HEK293 (cell line): ENCODE results near the gene ENDOU.
A peak's percentile ranks its signal among the peaks of the same experiment; 100 is the strongest.

Experiments
- KLF1 ChIP-seq: fragments of 450-650 bp; formaldehyde crosslinking; IDR thresholded peaks from 2 replicates; pipeline ENCODE4 v1.5.1; 2016; ENCODE audit warnings: missing biosample characterization, missing genetic modification characterization
- ZBTB7A ChIP-seq: fragments of 450-650 bp; formaldehyde crosslinking; IDR thresholded peaks from 2 replicates; pipeline ENCODE4 v1.5.1; 2016; ENCODE audit warnings: low read depth, missing biosample characterization, missing genetic modification characterization
- ZBTB8A ChIP-seq: fragments of 450-650 bp; formaldehyde crosslinking; IDR thresholded peaks from 2 replicates; pipeline ENCODE4 v1.5.1; 2016; ENCODE audit warnings: missing biosample characterization, missing genetic modification characterization
- ZNF19 ChIP-seq: fragments of 450-650 bp; formaldehyde crosslinking; IDR thresholded peaks from 2 replicates; pipeline ENCODE4; 2016; ENCODE audit warnings: missing biosample characterization, missing genetic modification characterization, low read depth
- ZNF274 ChIP-seq, 2 experiments: fragments of 200-500 bp in 1 of 2; fragments of 450-650 bp in 1 of 2; sonication (Bioruptor generic) in 1 of 2; formaldehyde crosslinking in 1 of 2; IDR thresholded peaks; 2 replicates each; pipeline versions ENCODE4 v1.5.1 to v1.6.1; 2014 to 2016; ENCODE audit warnings: borderline replicate concordance in 1 of 2, inconsistent platforms in 1 of 2, low read length in 1 of 2, missing biosample characterization in 1 of 2, missing genetic modification characterization in 1 of 2
- ZNF404 ChIP-seq: fragments of 450-650 bp; formaldehyde crosslinking; IDR thresholded peaks from 2 replicates; pipeline ENCODE4 v1.5.1; 2017; ENCODE audit warnings: missing biosample characterization, missing genetic modification characterization
- ZNF501 ChIP-seq: fragments of 450-650 bp; formaldehyde crosslinking; IDR thresholded peaks from 2 replicates; pipeline ENCODE4 v1.5.1; 2016; ENCODE audit warnings: missing biosample characterization, missing genetic modification characterization
- ZNF530 ChIP-seq: fragments of 450-650 bp; formaldehyde crosslinking; IDR thresholded peaks from 2 replicates; pipeline ENCODE4 v1.5.1; 2016; ENCODE audit warnings: low read depth, missing biosample characterization, missing genetic modification characterization
- ZNF654 ChIP-seq: fragments of 450-650 bp; formaldehyde crosslinking; IDR thresholded peaks from 2 replicates; pipeline ENCODE4 v1.5.1; 2016; ENCODE audit warnings: low read depth, missing biosample characterization, missing genetic modification characterization
- ZNF670 ChIP-seq: fragments of 450-650 bp; formaldehyde crosslinking; IDR thresholded peaks from 2 replicates; pipeline ENCODE4 v1.5.1; 2016; ENCODE audit warnings: missing biosample characterization, missing genetic modification characterization, low read depth
- ZNF792 ChIP-seq: fragments of 450-650 bp; formaldehyde crosslinking; IDR thresholded peaks from 2 replicates; pipeline ENCODE4 v1.5.1; 2016; ENCODE audit warnings: missing biosample characterization, missing genetic modification characterization
- TF ChIP-seq, protein P1 (sequence below): fragments of 450-650 bp; formaldehyde crosslinking; IDR thresholded peaks from 2 replicates; pipeline ENCODE4 v1.5.1; 2016; ENCODE audit warnings: missing biosample characterization, missing genetic modification characterization
- TF ChIP-seq, protein P2 (sequence below): fragments of 450-650 bp; formaldehyde crosslinking; IDR thresholded peaks from 2 replicates; pipeline ENCODE4 v1.5.1; 2016; ENCODE audit warnings: missing biosample characterization, missing genetic modification characterization

DNA sequence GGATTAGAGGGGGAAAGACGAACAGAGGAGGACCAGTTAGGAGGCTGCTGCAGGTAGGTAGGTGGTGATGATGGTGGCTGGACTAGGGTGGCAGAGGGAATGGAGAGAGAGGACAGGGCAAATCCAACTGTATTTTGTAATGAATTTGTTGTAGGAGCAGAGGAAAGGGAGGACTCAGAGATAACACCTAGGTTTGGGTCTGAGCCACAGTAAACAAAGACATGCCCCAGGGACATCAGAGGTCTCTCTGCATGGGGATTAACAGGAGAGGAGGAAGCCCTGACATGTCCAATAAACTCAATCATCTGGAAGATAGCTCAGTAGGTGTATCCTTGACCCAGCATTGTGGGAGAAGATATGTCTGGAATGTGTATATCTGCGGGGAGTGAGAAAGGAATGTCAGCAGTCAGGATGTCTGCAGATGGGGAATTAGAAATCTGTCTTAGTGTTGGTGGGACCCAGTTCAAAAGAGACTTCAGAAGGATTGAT, 43.1 kb upstream of the ENDOU start:
- TF ChIP-seq ZNF404 (tag by site-specific recombination) (no peak), ZNF792 (tag by site-specific recombination) (no peak), ZNF670 (no peak), KLF1 (tag by site-specific recombination) (no peak), ZNF654 (tag by site-specific recombination) (no peak), ZNF530 (tag by site-specific recombination) (no peak), ZBTB8A (tag by site-specific recombination) (no peak), ZNF501 (tag by site-specific recombination) (0 out of 2 replicates have a peak, but pooled peaks have one; percentile 35), ZBTB7A (tag by site-specific recombination) (no peak), ZNF274 (IDR thresholded peaks at IDR 0.05; ENCODE audit: low read length) (no peak), ZNF274 (tag by site-specific recombination; IDR thresholded peaks at IDR 0.05; ENCODE audit: borderline replicate concordance) (no peak), ZNF19 (no peak)
- TF ChIP-seq, protein P1, sequence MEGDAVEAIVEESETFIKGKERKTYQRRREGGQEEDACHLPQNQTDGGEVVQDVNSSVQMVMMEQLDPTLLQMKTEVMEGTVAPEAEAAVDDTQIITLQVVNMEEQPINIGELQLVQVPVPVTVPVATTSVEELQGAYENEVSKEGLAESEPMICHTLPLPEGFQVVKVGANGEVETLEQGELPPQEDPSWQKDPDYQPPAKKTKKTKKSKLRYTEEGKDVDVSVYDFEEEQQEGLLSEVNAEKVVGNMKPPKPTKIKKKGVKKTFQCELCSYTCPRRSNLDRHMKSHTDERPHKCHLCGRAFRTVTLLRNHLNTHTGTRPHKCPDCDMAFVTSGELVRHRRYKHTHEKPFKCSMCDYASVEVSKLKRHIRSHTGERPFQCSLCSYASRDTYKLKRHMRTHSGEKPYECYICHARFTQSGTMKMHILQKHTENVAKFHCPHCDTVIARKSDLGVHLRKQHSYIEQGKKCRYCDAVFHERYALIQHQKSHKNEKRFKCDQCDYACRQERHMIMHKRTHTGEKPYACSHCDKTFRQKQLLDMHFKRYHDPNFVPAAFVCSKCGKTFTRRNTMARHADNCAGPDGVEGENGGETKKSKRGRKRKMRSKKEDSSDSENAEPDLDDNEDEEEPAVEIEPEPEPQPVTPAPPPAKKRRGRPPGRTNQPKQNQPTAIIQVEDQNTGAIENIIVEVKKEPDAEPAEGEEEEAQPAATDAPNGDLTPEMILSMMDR (tag by site-specific recombination) = no peak
- TF ChIP-seq, protein P2, sequence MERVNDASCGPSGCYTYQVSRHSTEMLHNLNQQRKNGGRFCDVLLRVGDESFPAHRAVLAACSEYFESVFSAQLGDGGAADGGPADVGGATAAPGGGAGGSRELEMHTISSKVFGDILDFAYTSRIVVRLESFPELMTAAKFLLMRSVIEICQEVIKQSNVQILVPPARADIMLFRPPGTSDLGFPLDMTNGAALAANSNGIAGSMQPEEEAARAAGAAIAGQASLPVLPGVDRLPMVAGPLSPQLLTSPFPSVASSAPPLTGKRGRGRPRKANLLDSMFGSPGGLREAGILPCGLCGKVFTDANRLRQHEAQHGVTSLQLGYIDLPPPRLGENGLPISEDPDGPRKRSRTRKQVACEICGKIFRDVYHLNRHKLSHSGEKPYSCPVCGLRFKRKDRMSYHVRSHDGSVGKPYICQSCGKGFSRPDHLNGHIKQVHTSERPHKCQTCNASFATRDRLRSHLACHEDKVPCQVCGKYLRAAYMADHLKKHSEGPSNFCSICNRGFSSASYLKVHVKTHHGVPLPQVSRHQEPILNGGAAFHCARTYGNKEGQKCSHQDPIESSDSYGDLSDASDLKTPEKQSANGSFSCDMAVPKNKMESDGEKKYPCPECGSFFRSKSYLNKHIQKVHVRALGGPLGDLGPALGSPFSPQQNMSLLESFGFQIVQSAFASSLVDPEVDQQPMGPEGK (tag by site-specific recombination) = peak; percentile 32; the same call in 1 of the 2 replicates
